GM06990 (cell line): ENCODE results near the gene SPTB.

ENCODE experiments used
- DNase-seq: peaks from one replicate; pipeline ENCODE4 v3.0.0-alpha.2; 2011; ENCODE audit not compliant: insufficient read length; ENCODE audit errors: extremely low read depth
- H3K27me3 ChIP-seq: replicated peaks from 2 replicates; pipeline ENCODE4 v1.6.0; 2011; ENCODE audit warnings: low read length; ENCODE audit not compliant: control insufficient read depth, insufficient read depth
- H3K36me3 ChIP-seq: 2 replicates; pipeline ENCODE4 v1.5.1; 2011; ENCODE audit warnings: low read length; ENCODE audit not compliant: control insufficient read depth, insufficient read depth
- H3K4me3 ChIP-seq: replicated peaks from 2 replicates; pipeline ENCODE4 v1.5.1; 2011; ENCODE audit warnings: low read depth, mild to moderate bottlenecking, control low read depth, low read length
- CTCF ChIP-seq: IDR thresholded peaks from 2 replicates; pipeline ENCODE4 v1.5.1; 2011; ENCODE audit warnings: low read length, control low read depth, mild to moderate bottlenecking, inconsistent platforms; ENCODE audit not compliant: insufficient read depth, poor library complexity, severe bottlenecking

SPTB gene

GRCh38 chr14:64763085-64763782 lies 116.5 kb downstream of the SPTB start:
- DNase-seq: no peak
- H3K36me3 ChIP-seq: no peaks in the 10 kb centered on the region
- no peak overlapping the region for H3K4me3 ChIP-seq
- no peak for TF ChIP-seq CTCF
- no peaks in the 10 kb centered on the region; the same call in none of the 2 replicates for H3K27me3 ChIP-seq

GRCh38 chr14:64762044-64763034 lies 117.4 kb downstream of the SPTB start:
- H3K27me3 ChIP-seq: no peaks in the 10 kb centered on the region; the same call in none of the 2 replicates
- TF ChIP-seq CTCF: no peak
- DNase-seq: no peak
- no peak overlapping the region for H3K4me3 ChIP-seq
- no peaks in the 10 kb centered on the region for H3K36me3 ChIP-seq

- Histone ChIP-seq H3K27me3 (no peaks in the 10 kb centered on the region; the same call in none of the 2 replicates), H3K4me3 (no peak overlapping the region), H3K36me3 (no peaks in the 10 kb centered on the region)
- TF ChIP-seq CTCF: no peak
- DNase-seq: no peak
Observed at GRCh38 chr14:64761441-64762043, 118.2 kb downstream of the SPTB start.

GRCh38 chr14:64760916-64761315 lies 118.8 kb downstream of the SPTB start:
- TF ChIP-seq CTCF: no peak

GRCh38 chr14:64760146-64760755 lies 119.5 kb downstream of the SPTB start:
- TF ChIP-seq CTCF: peak; percentile 85
- no peak for DNase-seq
- H3K4me3 ChIP-seq: no peak overlapping the region
- H3K27me3 ChIP-seq: no peaks in the 10 kb centered on the region; the same call in none of the 2 replicates
- no peaks in the 10 kb centered on the region for H3K36me3 ChIP-seq

More at GRCh38 chr14:64760916-64761315, 118.8 kb downstream of the SPTB start:
- no peak for DNase-seq
- H3K4me3 ChIP-seq: no peak overlapping the region
- H3K36me3 ChIP-seq: no peaks in the 10 kb centered on the region
- no peaks in the 10 kb centered on the region; the same call in none of the 2 replicates for H3K27me3 ChIP-seq
